Endodermal cell (in vitro differentiated cells): ENCODE measurements around the gene FBXL7. TPM values are rescaled to one million over a fixed set of nuclear protein-coding genes. Genes with fewer than 3 reads are reported as not detected.

Experiments used
- DNase-seq: peaks from one replicate; pipeline ENCODE4 v3.0.0-alpha.2; 2017
- H3K27ac ChIP-seq: 2 replicates; pipeline ENCODE4 v1.5.1; 2013; ENCODE audit warnings: mild to moderate bottlenecking, low read depth, low read length, moderate library complexity
- H3K27me3 ChIP-seq: 2 replicates; pipeline ENCODE4 v1.6.1; 2013; ENCODE audit warnings: mild to moderate bottlenecking, low read length, moderate library complexity; ENCODE audit not compliant: insufficient read depth, control insufficient read depth, poor library complexity, severe bottlenecking
- H3K36me3 ChIP-seq: 2 replicates; pipeline ENCODE4 v1.7.0; 2013; ENCODE audit warnings: mild to moderate bottlenecking, low read length, moderate library complexity; ENCODE audit not compliant: control insufficient read depth, insufficient read depth
- H3K4me1 ChIP-seq: one replicate; pipeline ENCODE4 v1.7.0; 2013; ENCODE audit warnings: low read length; ENCODE audit not compliant: control insufficient read depth, insufficient read depth
- H3K4me3 ChIP-seq: 2 replicates; pipeline ENCODE4 v1.5.1; 2013; ENCODE audit warnings: mild to moderate bottlenecking, low read length, moderate library complexity
- H3K9ac ChIP-seq: 2 replicates; pipeline ENCODE4 v1.6.1; 2013; ENCODE audit warnings: mild to moderate bottlenecking, low read length, moderate library complexity; ENCODE audit not compliant: poor library complexity, severe bottlenecking; ENCODE audit errors: extremely low read depth
- H3K9me3 ChIP-seq: 2 replicates; pipeline ENCODE4 v1.6.1; 2013; ENCODE audit warnings: mild to moderate bottlenecking, low read length, moderate library complexity; ENCODE audit not compliant: control insufficient read depth
- H3K27ac Mint-ChIP-seq: 2 replicates; pipeline ENCODE4 v1.8.0; 2020; ENCODE audit warnings: mixed read lengths
- H3K27me3 Mint-ChIP-seq: 2 replicates; pipeline ENCODE4 v1.8.0; 2021; ENCODE audit warnings: mild to moderate bottlenecking, mixed read lengths; ENCODE audit not compliant: insufficient read depth
- H3K36me3 Mint-ChIP-seq: 2 replicates; pipeline ENCODE4 v1.8.0; 2020; ENCODE audit warnings: low read depth, mixed read lengths
- H3K4me1 Mint-ChIP-seq: 2 replicates; pipeline ENCODE4 v1.8.0; 2020; ENCODE audit warnings: mixed read lengths
- H3K4me3 Mint-ChIP-seq: 2 replicates; pipeline ENCODE4 v1.8.0; 2020; ENCODE audit warnings: mild to moderate bottlenecking, moderate library complexity, mixed read lengths
- H3K9me3 Mint-ChIP-seq: 2 replicates; pipeline ENCODE4 v1.8.0; 2020; ENCODE audit warnings: mild to moderate bottlenecking, mixed read lengths
- WGBS, 2 experiments: methylation state at CpG; one replicate each; pipeline versions ENCODE4 v1.1.5 to v1.1.7; 2013; ENCODE audit warnings: missing lambda C conversion rate in 2 of 2, mixed read lengths in 1 of 2; ENCODE audit not compliant: insufficient coverage in 1 of 2, insufficient read length in 1 of 2; 5-methylcytosine and 5-hydroxymethylcytosine counted together
- total RNA-seq, 2 donors: library from RNA; stranded (reverse); fragmentation: NEBNext Ultra II Directional in 1 of 2; extraction: Animal tissue kit (Norgen Biotek cat#: 25700) in 1 of 2; gene quantifications; 2 replicates in 1 of 2; 3 replicates in 1 of 2; pipeline ENCODE4 v1.2.1, GENCODE V29; 2021
- TF ChIP-seq, protein P1 (sequence below): fragments of 200-600 bp; sonication (generic); conservative IDR thresholded peaks from 2 replicates; pipeline ENCODE4 v1.5.0; 2021; ENCODE audit warnings: antibody characterized with exemption, mild to moderate bottlenecking

The FBXL7 gene
- total RNA-seq, 2 donors from 2014 or later, result 12.9 to 13.2 TPM

DNA sequence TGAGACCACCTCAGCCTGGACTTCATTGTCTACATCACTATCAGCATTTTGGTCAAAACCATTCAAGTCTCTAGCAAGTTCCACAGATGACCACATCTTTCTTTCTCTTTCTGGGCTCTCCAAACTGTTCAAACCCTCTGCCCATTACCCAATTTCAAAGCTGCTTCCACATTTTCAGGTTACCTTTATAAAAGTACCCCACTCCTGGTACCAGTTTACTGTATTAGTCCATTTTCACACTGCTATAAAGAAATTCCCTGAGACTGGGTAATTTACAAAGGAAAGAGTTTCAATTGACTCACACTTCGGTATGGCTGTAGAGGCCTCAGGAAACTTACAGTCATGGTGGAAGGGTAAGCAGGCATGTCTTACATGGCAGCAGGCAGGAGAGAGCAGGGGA is 84.5 kb downstream of the FBXL7 start:
- TF ChIP-seq, protein P1, sequence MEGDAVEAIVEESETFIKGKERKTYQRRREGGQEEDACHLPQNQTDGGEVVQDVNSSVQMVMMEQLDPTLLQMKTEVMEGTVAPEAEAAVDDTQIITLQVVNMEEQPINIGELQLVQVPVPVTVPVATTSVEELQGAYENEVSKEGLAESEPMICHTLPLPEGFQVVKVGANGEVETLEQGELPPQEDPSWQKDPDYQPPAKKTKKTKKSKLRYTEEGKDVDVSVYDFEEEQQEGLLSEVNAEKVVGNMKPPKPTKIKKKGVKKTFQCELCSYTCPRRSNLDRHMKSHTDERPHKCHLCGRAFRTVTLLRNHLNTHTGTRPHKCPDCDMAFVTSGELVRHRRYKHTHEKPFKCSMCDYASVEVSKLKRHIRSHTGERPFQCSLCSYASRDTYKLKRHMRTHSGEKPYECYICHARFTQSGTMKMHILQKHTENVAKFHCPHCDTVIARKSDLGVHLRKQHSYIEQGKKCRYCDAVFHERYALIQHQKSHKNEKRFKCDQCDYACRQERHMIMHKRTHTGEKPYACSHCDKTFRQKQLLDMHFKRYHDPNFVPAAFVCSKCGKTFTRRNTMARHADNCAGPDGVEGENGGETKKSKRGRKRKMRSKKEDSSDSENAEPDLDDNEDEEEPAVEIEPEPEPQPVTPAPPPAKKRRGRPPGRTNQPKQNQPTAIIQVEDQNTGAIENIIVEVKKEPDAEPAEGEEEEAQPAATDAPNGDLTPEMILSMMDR, result no peak
- H3K36me3 ChIP-seq, result no peaks in the 10 kb centered on the region
- peaks cover 31% of the 10 kb centered on the region for H3K9me3 ChIP-seq
- no peak for DNase-seq
- peaks cover 25% of the 10 kb centered on the region for H3K9me3 Mint-ChIP-seq
- no peak overlapping the region for H3K4me3 Mint-ChIP-seq
- H3K27me3 Mint-ChIP-seq, result no peaks in the 10 kb centered on the region
- no peak overlapping the region for H3K27ac Mint-ChIP-seq
- no peaks in the 10 kb centered on the region for H3K4me1 ChIP-seq
- H3K36me3 Mint-ChIP-seq, result peaks cover 39% of the 10 kb centered on the region
- no peaks in the 10 kb centered on the region for H3K27me3 ChIP-seq
- H3K27ac ChIP-seq, result no peak overlapping the region
- H3K9ac ChIP-seq, result no peak overlapping the region
- no peaks in the 10 kb centered on the region for H3K4me1 Mint-ChIP-seq
- 85% methylated on average over 1 of the region's 1 CpG; no CpG with 5 or more reads in 1 of the 2 experiments for WGBS, 2 experiments
- no peak overlapping the region for H3K4me3 ChIP-seq

DNA sequence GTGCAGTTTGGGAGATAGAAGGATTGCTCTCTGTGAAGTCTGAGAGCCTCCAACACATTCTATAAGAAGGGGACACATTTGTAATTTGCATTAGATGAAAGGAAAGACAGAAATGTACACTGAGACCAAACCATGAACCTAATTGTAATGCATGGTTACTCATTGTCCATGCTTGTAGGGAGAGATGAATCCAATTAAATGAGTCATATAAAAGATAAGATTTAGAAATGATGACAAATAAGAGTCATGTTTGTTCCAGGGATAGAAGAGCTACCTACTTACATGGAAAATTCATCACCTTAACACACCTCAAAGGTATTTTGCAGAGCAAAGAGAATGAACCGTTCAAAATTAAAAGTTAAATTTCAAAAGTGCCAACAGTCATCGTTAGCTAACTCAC is 85.1 kb downstream of the FBXL7 start:
- H3K27ac ChIP-seq, result no peak overlapping the region
- no peaks in the 10 kb centered on the region for H3K36me3 ChIP-seq
- H3K9me3 Mint-ChIP-seq, result peaks cover 25% of the 10 kb centered on the region
- TF ChIP-seq, protein P1, result no peak
- DNase-seq, result no peak
- no peak overlapping the region for H3K4me3 Mint-ChIP-seq
- H3K9me3 ChIP-seq, result peaks cover 31% of the 10 kb centered on the region
- WGBS, 2 experiments, result 100% methylated on average over 2 of the region's 2 CpGs; no CpG with 5 or more reads in 1 of the 2 experiments
- no peak overlapping the region for H3K27ac Mint-ChIP-seq
- H3K27me3 ChIP-seq, result no peaks in the 10 kb centered on the region
- no peaks in the 10 kb centered on the region for H3K4me1 ChIP-seq
- H3K27me3 Mint-ChIP-seq, result no peaks in the 10 kb centered on the region
- peaks cover under 1% of the 10 kb centered on the region for H3K4me1 Mint-ChIP-seq
- no peak overlapping the region for H3K4me3 ChIP-seq
- no peak overlapping the region for H3K9ac ChIP-seq
- H3K36me3 Mint-ChIP-seq, result peaks cover 39% of the 10 kb centered on the region

DNA sequence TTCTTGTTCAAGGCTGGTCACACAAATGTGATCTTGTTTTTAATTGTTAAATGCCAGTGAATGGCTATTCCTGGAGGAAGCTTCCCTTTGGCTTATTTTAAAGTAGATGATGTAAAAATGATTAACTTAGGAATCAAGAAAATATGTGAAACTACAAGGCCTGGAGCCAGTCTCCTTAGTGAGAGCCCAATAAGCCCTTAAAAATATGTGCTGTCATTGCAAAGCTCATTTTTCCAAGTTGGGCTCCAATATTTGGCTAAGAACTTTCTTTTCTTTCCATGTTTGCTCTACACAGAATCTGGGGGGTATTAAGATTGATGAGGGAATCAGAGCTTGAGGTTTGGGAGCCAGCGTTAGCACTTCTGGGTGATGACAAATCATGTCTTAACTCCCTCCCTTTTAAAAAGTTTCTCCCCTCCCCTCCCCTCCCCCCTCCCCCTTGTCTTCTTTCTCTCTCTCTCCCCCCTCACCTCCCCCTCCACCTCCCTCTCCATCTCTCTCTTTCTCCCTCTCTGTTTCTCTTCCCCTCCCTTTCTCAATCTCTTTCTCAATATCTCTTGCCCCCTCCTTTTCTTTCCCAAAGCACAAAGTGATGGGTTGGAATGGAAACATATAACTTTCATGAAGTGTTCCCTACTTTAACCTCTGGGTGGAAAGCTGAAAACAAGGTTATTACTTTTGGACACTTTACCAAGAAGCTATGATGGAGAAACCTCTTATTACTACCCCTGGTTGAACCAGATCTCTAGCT is 86.0 kb downstream of the FBXL7 start:
- Mint-ChIP-seq H3K4me1 (peaks cover 2% of the 10 kb centered on the region), H3K9me3 (peaks cover 25% of the 10 kb centered on the region), H3K4me3 (no peak overlapping the region), H3K27ac (no peak overlapping the region), H3K27me3 (no peaks in the 10 kb centered on the region), H3K36me3 (peaks cover 37% of the 10 kb centered on the region)
- H3K36me3 ChIP-seq, result no peaks in the 10 kb centered on the region
- no peak overlapping the region for H3K9ac ChIP-seq
- H3K4me3 ChIP-seq, result no peak overlapping the region
- DNase-seq, result no peak
- 100% methylated on average over 1 of the region's 1 CpG; no CpG with 5 or more reads in 1 of the 2 experiments for WGBS, 2 experiments
- no peaks in the 10 kb centered on the region for H3K27me3 ChIP-seq
- peaks cover 31% of the 10 kb centered on the region for H3K9me3 ChIP-seq
- no peaks in the 10 kb centered on the region for H3K4me1 ChIP-seq
- H3K27ac ChIP-seq, result no peak overlapping the region
- TF ChIP-seq, protein P1, result no peak
